Measurements from ENCODE around the gene CELF5.
A peak's percentile ranks its signal among the peaks of the same experiment; 100 is the strongest.

DNA sequence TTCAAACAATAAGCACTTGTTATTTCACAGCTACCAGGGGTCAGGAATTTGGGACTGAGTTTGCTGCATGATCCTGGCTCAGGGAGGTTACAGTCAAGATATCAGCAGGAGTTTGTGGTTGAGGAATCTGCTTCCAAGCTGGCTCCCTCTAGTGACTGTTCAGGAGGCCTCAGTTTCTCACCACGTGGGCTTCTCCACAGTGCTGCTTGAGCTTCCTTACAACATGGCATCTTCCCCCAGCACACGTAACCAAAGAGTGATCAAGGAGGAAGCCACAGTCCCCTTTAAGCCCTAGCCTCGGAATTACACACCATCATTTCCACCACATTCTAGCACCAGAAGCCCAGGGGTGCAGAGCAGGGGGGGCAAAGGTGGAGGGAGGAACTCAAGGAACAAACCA is 28.8 kb downstream of the CELF5 start:
- no peak for TF ChIP-seq TCF12 (IDR thresholded peaks at IDR 0.05; ENCODE audit: low read depth)
- TF ChIP-seq RAD21 (IDR thresholded peaks at IDR 0.05; ENCODE audit: low read depth): no peak
- TF ChIP-seq EP300 (IDR thresholded peaks at IDR 0.05; ENCODE audit: borderline replicate concordance): no peak
- TF ChIP-seq TAF1 (IDR thresholded peaks at IDR 0.05; ENCODE audit: low read depth): no peak
- TF ChIP-seq CEBPB (IDR thresholded peaks at IDR 0.05): no peak
- TF ChIP-seq REST (IDR thresholded peaks at IDR 0.05; ENCODE audit: low read depth): no peak
- peak; percentile 68; the same call in 1 of the 2 replicates for TF ChIP-seq YY1 (IDR thresholded peaks at IDR 0.05; ENCODE audit: low read depth)

Measured in Ishikawa (cell line).